Astrocyte (in vitro differentiated cells and primary cell): Measurements from ENCODE around the gene PDCL3.

Source experiments
- CTCF ChIP-seq: IDR thresholded peaks from 2 replicates; pipeline ENCODE4 v1.5.1; 2011; ENCODE audit warnings: low read depth, mild to moderate bottlenecking, inconsistent platforms, low read length, moderate library complexity; ENCODE audit not compliant: insufficient read depth
- EZH2 ChIP-seq: IDR thresholded peaks from 2 replicates; pipeline ENCODE4 v1.6.1; 2012; ENCODE audit warnings: mild to moderate bottlenecking, low read length, inconsistent platforms; ENCODE audit not compliant: insufficient read depth

GRCh38 chr2:100513650-100514049 is 49.1 kb upstream of the PDCL3 start:
- TF ChIP-seq EZH2 (no peak), CTCF (no peak)
